Activated CD4-positive, alpha-beta T cell treated with anti-CD3 and anti-CD28 coated beads, Interleukin-2, amount 50 U/mL, for 1 hour (primary cell): ENCODE measurements around the gene HTR2B.
"Not testable (repeated sequence)": the region's sequence is repeated elsewhere in the genome, so short reads cannot be mapped to it uniquely, and the experiment has no call there.

Source experiments
- DNase-seq: peaks from one replicate; pipeline ENCODE4 v3.0.0-alpha.2; 2020

The HTR2B gene

DNA sequence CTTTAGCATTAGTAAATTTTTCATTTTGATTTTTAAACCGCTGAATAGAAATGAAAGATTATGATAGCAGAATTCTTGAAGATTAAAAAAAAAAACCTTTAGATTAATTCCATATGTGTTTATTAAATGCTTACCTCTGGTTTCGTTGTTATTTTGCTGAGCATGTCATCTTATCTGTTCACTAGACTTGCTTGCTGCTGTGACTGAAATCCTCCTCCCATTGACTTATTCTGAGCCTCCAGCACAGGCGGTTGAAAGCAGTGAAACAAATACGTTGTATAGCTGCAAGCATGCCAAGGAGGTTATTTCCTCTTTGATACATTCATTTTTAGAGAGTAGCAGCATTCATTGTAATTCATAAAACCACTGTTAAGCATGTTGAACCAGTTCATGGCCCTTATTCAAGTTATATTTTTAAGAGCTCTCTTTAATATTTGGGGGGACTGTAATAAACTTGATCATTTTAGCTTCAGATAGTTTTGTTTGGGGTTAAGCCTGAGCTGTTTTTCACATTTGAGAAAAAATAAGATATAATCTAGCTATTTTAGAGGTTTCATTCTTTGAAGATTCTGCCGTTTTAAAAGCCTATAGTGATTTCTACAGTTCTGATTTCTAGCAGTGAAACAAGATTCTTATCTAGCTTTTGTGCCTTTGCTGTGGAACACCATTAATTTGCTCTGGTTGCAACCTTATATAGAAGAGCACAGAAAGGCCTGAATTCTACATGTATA lies at the start of gene HTR2B:
Gene HTR2B (minus strand): TSS at position 205 of the 731 bp plus-strand sequence. CDS start 1,278 bp downstream, outside the sequence.
- no peak for DNase-seq

DNA sequence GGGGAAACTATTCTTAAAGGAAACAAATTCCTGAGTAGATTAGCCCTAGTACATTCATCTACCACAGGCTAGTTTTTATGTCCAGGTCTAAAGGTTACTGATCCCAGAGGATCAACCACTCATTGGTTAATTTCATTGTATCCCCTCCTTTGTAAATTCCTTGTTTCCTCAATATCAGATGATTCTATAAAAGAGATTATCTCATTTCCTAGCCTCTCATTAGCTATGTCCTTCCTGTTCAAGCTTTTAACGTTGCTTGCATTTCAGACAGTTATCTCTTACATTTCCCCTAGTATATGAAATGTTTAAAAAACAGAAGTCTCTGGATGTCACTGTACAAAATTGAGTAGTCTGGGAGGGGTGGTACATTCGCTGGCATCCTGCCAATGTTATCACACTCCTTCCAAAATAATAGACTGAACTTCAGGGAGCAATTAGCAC lies 49.4 kb upstream of the HTR2B start:
- DNase-seq: no peak

DNA sequence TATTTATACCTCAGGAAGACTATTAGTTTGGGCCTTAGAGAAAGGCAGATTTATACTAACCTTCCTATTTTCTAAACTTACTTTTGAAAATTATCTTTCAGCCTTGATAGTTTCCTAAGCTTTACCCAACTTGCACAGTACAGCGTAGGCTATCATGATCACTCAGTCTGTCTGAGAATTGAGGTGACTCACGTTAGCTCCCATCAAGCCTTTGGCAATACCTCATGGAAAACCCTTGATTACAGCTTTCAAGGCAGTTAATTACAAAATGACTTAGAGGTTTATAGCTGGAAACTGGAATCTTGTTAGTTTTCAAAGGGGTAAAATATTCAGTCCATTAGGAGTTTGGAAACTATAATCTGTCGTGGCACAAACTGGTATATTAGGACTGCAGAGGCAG lies 47.2 kb upstream of the HTR2B start:
- DNase-seq: no peak

DNA sequence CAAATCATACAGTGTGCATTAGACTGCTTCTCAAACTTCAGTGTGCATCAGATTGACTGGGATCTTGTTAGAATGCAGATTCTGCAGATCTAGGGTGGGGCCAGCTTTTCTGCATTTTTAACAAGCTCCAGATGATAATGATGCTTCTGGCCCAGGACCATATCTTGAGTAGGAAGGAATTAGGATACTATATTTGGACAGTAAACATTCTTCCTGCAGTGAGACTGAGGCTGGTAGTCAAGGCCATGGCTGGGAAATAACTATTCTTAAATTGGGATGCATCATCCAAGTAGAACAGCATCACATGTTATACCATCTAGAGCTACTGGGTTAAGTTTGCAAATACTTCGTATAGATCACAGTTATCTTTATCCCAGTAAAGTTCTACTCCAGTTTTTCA lies 45.2 kb upstream of the HTR2B start:
- DNase-seq: no peak

DNA sequence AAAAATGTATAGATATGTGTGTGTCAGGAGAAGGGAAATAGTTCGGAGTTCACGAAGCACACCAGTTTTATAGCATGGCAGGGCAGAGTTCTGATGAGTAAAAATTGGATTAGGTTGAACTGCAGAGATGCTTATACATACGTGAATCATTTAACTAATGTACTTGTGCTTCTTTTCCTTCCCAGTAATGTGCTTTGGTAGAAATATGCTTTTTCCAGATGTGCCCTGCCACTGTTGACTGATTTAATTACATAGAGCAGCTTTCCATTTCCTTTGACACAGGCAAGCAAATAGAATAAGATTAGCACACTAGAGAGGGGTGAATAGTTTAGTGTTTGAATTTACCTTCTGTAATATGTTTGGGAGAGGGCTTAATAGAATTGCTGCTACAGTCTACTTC lies 44.6 kb upstream of the HTR2B start:
- no peak for DNase-seq

DNA sequence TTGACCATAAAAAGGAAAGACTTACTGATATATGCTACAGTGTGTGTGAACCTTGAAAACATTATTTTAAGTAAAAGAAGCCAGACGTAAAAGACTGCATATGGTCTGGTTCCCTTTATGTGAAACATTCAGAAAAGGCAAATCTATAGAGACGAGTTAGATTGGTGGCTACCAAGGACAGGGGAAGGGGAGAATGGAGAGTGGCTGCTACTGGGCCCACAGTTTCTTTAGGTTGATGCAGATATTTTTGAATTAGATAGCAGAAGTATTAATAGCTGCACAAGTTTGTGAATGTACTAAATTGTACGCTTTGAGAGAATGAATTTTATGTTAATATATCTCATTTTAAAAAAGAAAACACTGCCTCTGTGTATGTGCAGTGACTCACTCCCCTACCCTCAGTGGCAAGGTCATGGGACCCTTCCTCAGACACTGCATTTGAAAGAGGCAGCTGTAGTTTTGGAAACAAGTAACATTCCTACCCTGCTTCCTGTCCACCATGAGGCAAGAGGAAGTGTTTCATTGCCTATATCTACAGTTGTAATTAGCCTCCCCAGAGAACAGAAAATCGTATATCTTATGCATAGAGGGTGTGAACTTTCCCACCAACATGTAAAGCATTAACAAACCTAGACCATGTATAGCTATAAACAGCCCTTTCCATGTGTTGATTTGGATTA lies 43.8 kb upstream of the HTR2B start:
- no peak for DNase-seq

DNA sequence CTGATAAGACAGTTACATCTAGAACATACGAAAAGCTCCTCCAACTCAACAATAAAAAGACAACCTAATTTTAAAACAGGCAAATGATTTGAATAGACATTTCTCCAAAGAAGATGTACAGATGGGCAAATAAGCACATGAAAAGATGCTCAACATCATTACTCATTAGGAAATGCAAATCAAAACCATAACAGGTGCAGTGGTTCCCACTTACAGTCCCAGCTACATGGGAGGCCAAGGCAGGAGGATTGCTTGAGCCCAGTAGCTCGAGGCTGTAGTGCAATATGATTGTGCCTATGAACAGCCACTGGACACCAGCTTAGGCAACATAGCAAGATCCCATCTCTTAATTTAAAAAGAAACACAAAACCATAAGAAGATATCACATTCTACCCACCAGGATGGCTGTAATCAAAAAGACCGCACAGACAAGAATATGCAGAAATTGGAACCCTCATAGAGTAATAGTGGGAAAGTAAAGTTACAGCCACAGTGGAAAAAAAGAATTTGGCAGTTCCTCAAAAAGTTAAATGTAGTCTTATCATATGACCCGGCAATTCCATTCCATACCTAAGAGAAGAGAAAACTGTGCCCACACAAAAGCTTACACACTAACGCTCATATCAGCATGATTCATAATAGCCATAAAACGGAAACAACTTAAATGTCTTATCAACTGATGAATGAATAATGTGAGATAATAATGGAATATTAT lies 43.1 kb upstream of the HTR2B start:
- no peak for DNase-seq

DNA sequence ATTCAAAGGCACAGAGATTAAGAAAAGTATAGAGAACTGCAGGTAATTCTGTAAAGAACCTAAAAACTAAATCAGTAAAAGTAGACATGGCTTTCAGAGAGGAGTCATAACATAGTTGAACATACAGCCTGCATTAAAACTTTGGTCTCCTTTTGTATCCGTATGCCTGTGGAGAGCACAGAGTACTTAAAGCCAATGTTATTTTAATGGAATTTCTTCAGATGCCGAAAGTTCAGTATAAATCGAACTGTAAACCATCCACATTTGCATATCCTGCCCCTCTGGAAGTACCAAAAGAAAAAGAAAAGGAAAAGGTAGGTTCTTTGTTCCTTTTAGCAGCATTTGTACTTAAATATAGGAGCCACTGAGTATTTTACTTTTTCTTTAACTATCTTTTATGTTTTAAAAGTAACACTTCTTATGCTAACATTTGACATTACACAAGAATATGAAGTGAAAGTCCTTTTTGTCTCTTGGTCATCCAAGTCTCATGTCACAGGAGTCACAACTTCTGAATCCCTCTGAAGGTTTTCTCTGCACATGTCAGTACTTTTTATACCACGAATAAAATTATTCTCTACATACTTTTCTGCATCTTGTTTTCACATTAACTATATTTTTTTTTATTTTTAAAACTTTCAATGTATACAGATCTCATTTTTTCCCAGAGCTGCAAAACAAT lies 38.7 kb upstream of the HTR2B start:
- no peak for DNase-seq

GRCh38 chr2:231163011-231163410 lies 38.2 kb upstream of the HTR2B start:
- no peak for DNase-seq

DNA sequence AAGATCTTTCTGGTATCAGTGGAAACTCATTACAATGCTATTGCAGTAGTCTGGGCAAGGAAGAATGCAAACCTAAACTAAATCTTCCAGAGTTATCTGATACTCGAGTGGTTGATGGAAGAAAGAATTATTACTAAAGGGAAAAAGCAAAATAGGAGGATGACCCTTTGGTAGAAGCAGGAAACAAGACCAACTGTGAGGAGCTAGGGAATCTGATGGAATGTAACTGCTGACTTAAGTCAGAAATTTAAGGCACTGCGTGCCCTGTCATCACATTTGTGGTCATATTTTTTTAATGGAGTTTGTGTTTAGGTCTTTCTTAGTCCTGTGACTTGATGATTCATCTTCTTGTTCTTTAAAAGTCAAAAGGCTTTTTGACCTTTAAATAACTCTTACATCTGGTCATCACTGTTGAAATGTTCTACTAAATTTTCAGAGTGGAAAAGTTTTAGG lies 37.1 kb upstream of the HTR2B start:
- no peak for DNase-seq

DNA sequence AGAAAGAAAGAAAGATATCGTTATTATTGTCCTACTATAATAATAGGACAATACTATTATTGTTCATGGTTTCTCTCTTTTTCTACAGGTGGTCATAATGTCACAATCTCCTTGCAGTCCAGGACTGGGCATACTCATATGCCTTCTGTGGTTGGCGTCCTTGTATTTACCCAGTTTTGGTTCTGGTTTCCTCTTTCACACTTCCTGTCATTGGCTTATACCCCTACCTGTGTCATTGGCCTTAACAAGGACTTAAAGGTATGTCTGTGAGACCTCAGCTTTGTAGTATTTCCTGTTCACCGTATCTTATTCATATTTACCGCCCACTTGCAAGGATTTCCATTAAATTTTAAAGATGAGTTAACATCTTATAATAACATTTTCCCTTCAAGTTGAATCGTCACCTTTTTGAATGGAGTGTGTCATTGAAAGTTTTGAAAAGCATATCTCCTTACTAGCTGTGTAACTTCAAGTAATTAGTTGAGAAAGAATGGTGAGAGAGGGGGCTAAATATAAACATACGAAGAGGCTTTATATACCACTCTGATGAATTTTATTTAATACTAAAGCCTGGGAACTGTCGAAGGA lies 36.5 kb upstream of the HTR2B start:
- no peak for DNase-seq

GRCh38 chr2:231160701-231161100 lies 35.9 kb upstream of the HTR2B start:
- DNase-seq: no peak

DNA sequence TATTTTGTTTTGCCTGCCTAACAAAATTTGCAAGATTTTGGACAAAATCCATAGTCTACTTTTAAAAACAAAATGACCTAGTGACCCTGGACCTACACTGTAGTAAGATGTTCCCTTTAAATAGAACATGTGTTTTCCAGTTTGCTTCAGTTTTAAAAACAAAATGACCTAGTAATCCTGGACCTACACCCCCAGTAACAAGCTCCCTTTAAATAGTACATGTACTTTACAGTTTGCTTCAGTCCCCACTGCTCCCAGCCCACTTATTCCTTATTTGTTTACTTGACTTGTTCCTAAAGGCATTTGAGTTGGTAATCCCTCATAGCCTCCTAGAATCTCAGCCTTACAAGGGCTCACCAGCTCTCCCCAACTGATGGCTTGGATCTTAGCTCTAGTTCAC lies 34.5 kb upstream of the HTR2B start:
- DNase-seq: no peak

DNA sequence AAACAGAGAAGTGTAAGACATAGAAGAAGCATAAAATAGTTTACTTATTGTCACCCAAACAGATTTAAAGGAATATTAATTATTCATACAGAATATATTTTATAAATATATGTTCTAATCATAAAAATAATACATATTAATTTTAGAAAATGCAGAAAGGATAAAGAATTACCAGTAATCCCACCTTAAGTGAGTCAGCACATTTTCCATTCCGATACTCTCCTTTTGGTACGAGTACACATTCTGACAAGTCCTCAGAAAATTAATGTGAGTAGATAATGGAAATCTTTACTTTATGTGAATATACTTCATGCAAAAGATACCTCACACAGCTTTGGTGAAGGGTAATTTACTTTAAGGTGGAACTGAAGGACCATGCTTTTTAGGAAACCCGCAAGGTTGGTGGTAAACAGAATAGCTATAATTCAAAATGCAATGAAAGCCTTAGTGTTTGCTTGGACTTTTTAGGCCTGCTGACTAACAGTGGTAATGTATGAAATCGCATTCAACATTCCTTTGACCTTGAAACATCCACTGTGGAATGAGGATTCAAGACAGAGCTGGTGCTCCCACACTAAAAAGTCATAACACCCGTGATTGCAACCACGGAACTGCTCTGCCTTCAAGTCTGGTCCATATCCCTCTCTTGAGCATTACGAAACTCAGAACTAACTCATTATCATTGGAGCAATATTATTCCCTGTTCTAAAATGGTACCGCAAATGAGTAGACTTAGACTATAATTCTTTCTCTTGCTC lies 28.1 kb upstream of the HTR2B start:
- no peak for DNase-seq

DNA sequence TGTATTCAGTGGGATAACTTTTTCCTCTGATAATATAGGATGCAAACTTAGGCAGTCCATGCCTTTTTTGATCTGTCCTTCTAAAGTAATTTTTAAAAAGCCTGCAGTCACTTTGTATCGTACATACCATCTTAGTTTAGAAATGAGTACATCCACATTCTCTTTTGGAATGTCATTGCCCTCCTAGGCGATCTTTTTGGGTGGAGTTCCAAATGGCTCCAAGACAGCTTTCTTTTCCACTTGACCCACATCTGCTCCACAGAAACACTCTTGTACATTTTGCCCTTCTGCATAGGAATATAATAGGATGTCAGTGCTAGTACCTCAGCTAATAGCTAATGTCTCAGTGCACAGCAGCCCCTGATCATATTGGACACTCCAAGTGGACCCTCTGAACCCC lies 21.8 kb upstream of the HTR2B start:
- DNase-seq: no peak

- DNase-seq: no peak
Observed at GRCh38 chr2:231144896-231145295, 20.1 kb upstream of the HTR2B start.

DNA sequence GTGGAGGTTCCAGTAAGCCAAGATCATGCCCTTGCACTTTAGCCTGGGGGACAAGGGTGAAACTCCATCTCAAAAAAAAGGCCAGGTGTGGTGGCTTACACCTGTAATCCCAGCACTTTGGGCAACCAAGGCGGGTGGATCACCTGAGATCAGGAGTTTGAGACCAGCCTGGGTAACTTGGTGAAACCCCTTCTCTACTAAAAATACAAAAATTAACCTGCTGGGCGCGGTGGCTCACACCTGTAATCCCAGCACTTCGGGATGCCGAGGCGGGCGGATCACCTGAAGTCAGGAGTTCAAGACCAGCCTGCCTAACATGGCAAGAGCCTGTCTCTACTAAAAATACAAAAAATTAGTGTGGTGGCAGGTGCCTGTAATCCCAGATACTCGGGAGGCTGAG lies 16.0 kb upstream of the HTR2B start:
- DNase-seq: not testable (repeated sequence)

DNA sequence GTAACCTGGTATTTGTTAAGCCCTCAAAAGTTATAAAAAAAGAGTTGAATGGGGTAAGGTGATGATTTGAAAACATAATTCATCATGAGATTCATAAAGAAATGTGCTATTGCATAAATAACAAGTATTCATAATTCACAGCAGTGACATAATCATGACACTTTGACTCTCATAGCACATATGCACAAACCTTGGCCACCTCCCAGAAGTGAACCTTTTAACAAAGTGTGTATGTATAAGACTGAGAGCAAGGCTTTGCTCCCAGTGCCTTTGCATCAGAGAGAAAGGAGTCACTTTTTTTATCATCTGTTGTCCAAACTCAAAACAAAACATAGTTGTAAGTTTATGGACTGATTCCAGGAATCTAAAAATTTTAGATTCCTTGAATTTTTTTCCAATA lies 15.0 kb upstream of the HTR2B start:
- no peak for DNase-seq

DNA sequence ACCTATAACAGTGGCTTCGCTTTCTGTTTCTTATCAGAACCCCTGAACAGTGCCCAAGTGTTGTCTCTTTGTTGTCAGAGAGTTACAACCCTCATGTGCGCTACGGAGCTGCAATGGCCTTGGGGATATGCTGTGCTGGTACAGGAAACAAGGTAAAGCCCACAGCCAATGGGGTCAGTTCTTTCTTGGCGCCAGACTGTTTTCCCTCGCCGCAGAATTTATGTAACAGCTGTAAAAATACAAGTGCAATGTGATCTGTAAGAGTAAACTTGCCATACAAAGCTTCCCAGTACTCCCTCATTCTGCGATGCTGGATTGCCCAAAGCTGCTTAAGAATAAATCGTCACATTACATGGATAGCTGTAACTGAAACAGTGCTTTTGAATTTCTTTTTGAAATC lies 13.9 kb upstream of the HTR2B start:
- DNase-seq: no peak

DNA sequence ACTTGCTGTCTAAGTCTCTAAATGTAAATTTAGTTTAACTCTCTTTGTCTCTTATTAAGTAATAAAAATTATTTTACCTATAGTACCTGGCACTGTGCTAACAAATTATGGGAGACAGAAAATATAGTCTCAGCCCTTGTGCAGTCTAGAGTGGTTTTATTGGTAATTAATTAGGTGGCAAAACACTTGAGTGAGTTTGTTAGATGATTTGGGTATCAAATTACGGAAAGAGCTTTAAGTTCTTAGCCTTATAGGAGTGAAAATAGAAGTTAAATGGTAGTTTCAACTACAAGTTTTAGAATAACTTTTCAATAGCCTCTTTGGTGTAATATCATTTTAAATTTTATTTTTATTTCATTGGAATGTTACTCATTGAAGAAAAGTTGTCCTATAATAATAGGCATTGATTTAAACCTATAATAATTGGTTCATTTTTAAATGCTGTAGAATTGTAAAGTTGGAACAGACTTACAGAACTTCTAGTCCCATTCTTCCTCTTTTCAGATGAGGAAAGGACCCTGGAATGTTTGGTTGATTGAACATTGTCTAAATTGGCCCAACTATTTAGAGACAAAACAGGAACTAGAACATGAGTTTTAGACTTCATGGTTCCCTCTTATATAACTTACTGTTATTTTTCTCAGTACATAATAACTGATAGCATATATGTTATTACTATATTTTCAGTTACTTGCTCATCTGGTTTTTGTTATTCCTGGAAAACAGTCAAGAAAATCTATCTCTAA lies 10.2 kb upstream of the HTR2B start:
- no peak for DNase-seq

- no peak for DNase-seq
Observed at GRCh38 chr2:231133365-231134099, 8.7 kb upstream of the HTR2B start.
